ENCODE measurements around the gene TOX2. TPM values are rescaled to one million over a fixed set of nuclear protein-coding genes. Genes with fewer than 3 reads are reported as not detected.

The TOX2 gene
- total RNA-seq, 2 donors from 2014 or later = 8.8 to 52.8 TPM

DNA sequence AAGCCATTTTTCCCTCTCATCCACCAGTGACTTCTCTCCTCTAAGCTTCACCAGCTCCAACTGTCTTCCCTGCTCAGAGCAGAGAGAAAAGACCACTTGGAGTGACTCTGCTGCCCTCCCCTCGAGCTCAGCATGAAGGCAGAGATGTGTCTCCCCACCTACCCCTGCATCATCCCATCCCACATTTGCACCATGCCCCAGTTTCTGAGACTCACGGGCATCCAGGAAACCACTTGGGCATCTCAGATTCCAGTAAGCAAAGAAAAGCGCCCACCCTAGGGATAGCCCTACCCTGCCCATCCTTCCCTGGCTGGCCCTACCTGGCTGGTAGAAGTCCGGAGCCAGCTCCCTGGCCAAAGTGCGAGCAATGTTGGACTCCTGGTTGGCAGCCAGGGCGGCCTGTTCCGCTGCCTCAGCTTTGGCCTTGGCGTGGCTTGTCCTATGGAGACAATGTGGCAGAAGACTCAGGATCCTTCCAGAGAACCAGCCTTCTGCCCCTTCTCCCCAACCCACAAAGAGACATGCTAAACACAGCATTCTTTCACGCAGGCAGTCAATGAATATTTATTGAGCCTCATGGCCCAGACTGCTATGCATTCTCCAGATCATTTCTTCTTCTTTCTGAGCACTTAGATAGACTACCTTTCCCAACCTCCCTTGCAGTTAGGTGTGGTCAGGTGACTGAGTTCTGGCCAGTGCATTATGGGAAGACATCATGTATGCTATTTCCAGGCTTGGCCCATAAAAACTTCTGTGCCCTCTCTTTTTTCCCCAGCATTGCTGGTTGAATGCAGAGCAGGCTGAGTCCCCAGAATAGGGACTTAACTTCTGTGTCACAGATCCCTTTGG, 203.8 kb downstream of the TOX2 start:
- no peak overlapping the region for H3K4me3 ChIP-seq
- intact Hi-C loops (cut with DNase I) = loop anchor here (10.0 kb wide), 1 partner anchor 664 kb away; the partner anchor contains the start of gene SRSF6
- TF ChIP-seq POLR2A (IDR thresholded peaks at IDR 0.05) (no peak), CTCF (IDR thresholded peaks at IDR 0.05) (no peak), POLR2AphosphoS5 (IDR thresholded peaks at IDR 0.05) (no peak)
- H3K36me3 ChIP-seq = no peaks in the 10 kb centered on the region
- H3K27me3 ChIP-seq (replicated peaks; ENCODE audit: insufficient read depth) = no peaks in the 10 kb centered on the region
- no peak overlapping the region for H3K27ac ChIP-seq
- 85% methylated on average over 9 of the region's 9 CpGs for WGBS
- no peaks in the 10 kb centered on the region for H3K9me3 ChIP-seq
- DNase-seq (ENCODE audit: low spot score) = no peak
- H3K4me1 ChIP-seq (replicated peaks) = no peaks in the 10 kb centered on the region

Small RNA genes within 50 kb of the gene (small RNA-seq; reads per million reads assigned to genes)
- gene RN7SL443P = 0 reads per million in 2 donors

Other genes with a start within 250 kb of the TOX2 start
- gene MYBL2, start 247.7 kb upstream of the TOX2 start, total RNA-seq = 10 to 100 TPM in 1 of 2 donors, under 1 TPM in 1; 0.36 to 11.6 TPM
- 1 to 10 TPM in 1 of 2 donors, not detected in 1; 7.2 TPM for gene GTSF1L, start 187.8 kb upstream of the TOX2 start, total RNA-seq

Measured in prostate gland (tissue), 2 donors.